ENCODE measurements around the gene FAM53A. TPM values are rescaled to one million over a fixed set of nuclear protein-coding genes. Genes with fewer than 3 reads are reported as not detected.

The FAM53A gene
- total and polyA plus RNA-seq, 2 of the 13 experiments (the other 11 are each of a cell fraction or from before 2014, with no cell fraction given) = 0.48 to 1.1 TPM

- no peak for TF ChIP-seq ZBTB40 (IDR thresholded peaks at IDR 0.05)
- TF ChIP-seq ZBTB40 (CRISPR knock-in tag; IDR thresholded peaks at IDR 0.05) = peak; percentile 94
- peak; percentile 52; the same call in 1 of the 2 replicates for TF ChIP-seq NFE2L1 (CRISPR knock-in tag; IDR thresholded peaks at IDR 0.05; ENCODE audit: borderline replicate concordance)
- no peak for TF ChIP-seq ZSCAN29 (CRISPR knock-in tag; conservative IDR thresholded peaks at IDR 0.05)
- TF ChIP-seq ASH2L (IDR thresholded peaks at IDR 0.05; ENCODE audit: insufficient read length, low read depth, low read length) = peak; percentile 62
- peak; percentile 99 for TF ChIP-seq ZNF510 (CRISPR knock-in tag; IDR thresholded peaks at IDR 0.05; ENCODE audit: low read depth)
- peak; percentile 88 for TF ChIP-seq ZFY (CRISPR knock-in tag; IDR thresholded peaks at IDR 0.05)
- 0 out of 2 replicates have a peak, but pooled peaks have one; percentile 89 for TF ChIP-seq ZNF703 (CRISPR knock-in tag; IDR thresholded peaks at IDR 0.05; ENCODE audit: borderline replicate concordance)
- TF ChIP-seq ZNF264 (CRISPR knock-in tag; IDR thresholded peaks at IDR 0.05) = peak; percentile 77; the same call in 1 of the 2 replicates
- TF ChIP-seq NFIC (IDR thresholded peaks at IDR 0.05; ENCODE audit: low read length) = peak; percentile 40; the same call in 1 of the 2 replicates
- peak; percentile 59; the same call in 1 of the 2 replicates for TF ChIP-seq FOSL1 (CRISPR knock-in tag; IDR thresholded peaks at IDR 0.05; ENCODE audit: borderline replicate concordance)
- peak; percentile 93; the same call in 1 of the 2 replicates for TF ChIP-seq MTF1 (CRISPR knock-in tag; IDR thresholded peaks at IDR 0.05)
- TF ChIP-seq RFXAP (CRISPR knock-in tag; IDR thresholded peaks at IDR 0.05; ENCODE audit: borderline replicate concordance) = peak; percentile 97
- TF ChIP-seq THAP11 (CRISPR knock-in tag; IDR thresholded peaks at IDR 0.05) = peak; percentile 82
- TF ChIP-seq NR0B2 (CRISPR knock-in tag; IDR thresholded peaks at IDR 0.05) = peak; percentile 98
- no peak; the same call in 1 of the 2 replicates for TF ChIP-seq NR2F2 (IDR thresholded peaks at IDR 0.05; ENCODE audit: borderline replicate concordance, low read depth)
- TF ChIP-seq ZNF839 (CRISPR knock-in tag; IDR thresholded peaks at IDR 0.05; ENCODE audit: borderline replicate concordance) = peak; percentile 72; the same call in 1 of the 2 replicates
- TF ChIP-seq ZNF230 (CRISPR knock-in tag; IDR thresholded peaks at IDR 0.05) = peak; percentile 100
- TF ChIP-seq MZF1 (CRISPR knock-in tag; IDR thresholded peaks at IDR 0.05; ENCODE audit: borderline replicate concordance) = no peak
- peak; percentile 96 for TF ChIP-seq STAT5B (CRISPR knock-in tag; IDR thresholded peaks at IDR 0.05)
- 0 out of 2 replicates have a peak, but pooled peaks have one; percentile 49 for TF ChIP-seq ZFP36L2 (CRISPR knock-in tag; IDR thresholded peaks at IDR 0.05)
- TF ChIP-seq SAP130 (CRISPR knock-in tag; IDR thresholded peaks at IDR 0.05; ENCODE audit: low read depth) = peak; percentile 98
Measured at GRCh38 chr4:1712216-1713002, 28.3 kb upstream of the FAM53A start, which contains the start of gene SLBP (continued).

Measured in HepG2 (cell line).